Measurements from ENCODE around the gene PAX2.

Gene PAX2

GRCh38 chr10:100713049-100713858 lies 32.1 kb upstream of the PAX2 start:
- 16 to 30% methylated on average over 9 to 28 of the region's 37 CpGs for WGBS, 2 experiments (ENCODE audit: insufficient coverage in 2 of 2)
- H3K36me3 ChIP-seq (ENCODE audit: control insufficient read depth, insufficient read depth, low read length), result no peaks in the 10 kb centered on the region
- peak overlapping the region; percentile 21 for H3K4me3 ChIP-seq (ENCODE audit: extremely low read depth, insufficient read depth, low read length, poor library complexity, severe bottlenecking)
- H3K27ac ChIP-seq (ENCODE audit: low read depth, low read length, severe bottlenecking), result no peak overlapping the region
- H3K4me1 ChIP-seq (ENCODE audit: control insufficient read depth, insufficient read depth, low read length, poor library complexity, severe bottlenecking), result peaks cover 5% of the 10 kb centered on the region
- H3K9me3 ChIP-seq (ENCODE audit: control insufficient read depth, low read length), result no peaks in the 10 kb centered on the region

GRCh38 chr10:100713859-100714565 lies 31.4 kb upstream of the PAX2 start:
- Histone ChIP-seq H3K36me3 (ENCODE audit: control insufficient read depth, insufficient read depth, low read length) (no peaks in the 10 kb centered on the region), H3K9me3 (ENCODE audit: control insufficient read depth, low read length) (no peaks in the 10 kb centered on the region), H3K27ac (ENCODE audit: low read depth, low read length, severe bottlenecking) (no peak overlapping the region), H3K4me1 (ENCODE audit: control insufficient read depth, insufficient read depth, low read length, poor library complexity, severe bottlenecking) (peaks cover 5% of the 10 kb centered on the region), H3K4me3 (ENCODE audit: extremely low read depth, insufficient read depth, low read length, poor library complexity, severe bottlenecking) (peak overlapping the region; percentile 21)
- 0 to 2% methylated on average over 5 to 21 of the region's 36 CpGs for WGBS, 2 experiments (ENCODE audit: insufficient coverage in 2 of 2)

- Histone ChIP-seq H3K4me3 (ENCODE audit: extremely low read depth, insufficient read depth, low read length, poor library complexity, severe bottlenecking) (no peak overlapping the region), H3K36me3 (ENCODE audit: control insufficient read depth, insufficient read depth, low read length) (no peaks in the 10 kb centered on the region)
- no CpG with 5 or more reads among the region's 1 CpG for WGBS, 2 experiments (ENCODE audit: insufficient coverage in 2 of 2)
Measured at GRCh38 chr10:100714566-100714950, 30.8 kb upstream of the PAX2 start.

DNA sequence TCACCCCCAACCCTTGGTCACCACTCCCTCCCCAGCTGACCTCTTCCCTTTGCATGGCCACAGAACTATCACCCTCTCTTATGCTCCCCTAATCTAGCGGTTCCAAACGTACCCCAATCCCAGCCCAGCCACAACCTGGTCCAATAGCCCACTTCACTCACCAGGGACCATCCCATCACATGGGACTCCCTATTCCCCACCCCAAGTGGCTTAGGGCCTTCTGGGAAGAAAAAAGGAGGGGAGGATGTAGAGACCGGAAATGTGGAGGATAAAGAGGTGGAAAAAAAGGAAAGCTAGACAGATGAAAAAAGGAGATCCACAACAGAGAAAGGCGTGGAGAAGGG lies 30.3 kb upstream of the PAX2 start:
- Histone ChIP-seq H3K36me3 (ENCODE audit: control insufficient read depth, insufficient read depth, low read length) (no peaks in the 10 kb centered on the region), H3K4me3 (ENCODE audit: extremely low read depth, insufficient read depth, low read length, poor library complexity, severe bottlenecking) (no peak overlapping the region), H3K4me1 (ENCODE audit: control insufficient read depth, insufficient read depth, low read length, poor library complexity, severe bottlenecking) (peaks cover 5% of the 10 kb centered on the region), H3K27ac (ENCODE audit: low read depth, low read length, severe bottlenecking) (no peak overlapping the region), H3K9me3 (ENCODE audit: control insufficient read depth, low read length) (no peaks in the 10 kb centered on the region)
- WGBS, 2 experiments (ENCODE audit: insufficient coverage in 2 of 2), result 55 to 84% methylated on average over 2 of the region's 4 CpGs

More at GRCh38 chr10:100714566-100714950, 30.8 kb upstream of the PAX2 start:
- H3K9me3 ChIP-seq (ENCODE audit: control insufficient read depth, low read length), result no peaks in the 10 kb centered on the region
- no peak overlapping the region for H3K27ac ChIP-seq (ENCODE audit: low read depth, low read length, severe bottlenecking)
- peaks cover 5% of the 10 kb centered on the region for H3K4me1 ChIP-seq (ENCODE audit: control insufficient read depth, insufficient read depth, low read length, poor library complexity, severe bottlenecking)

- Histone ChIP-seq H3K9me3 (ENCODE audit: control insufficient read depth, low read length) (no peaks in the 10 kb centered on the region), H3K36me3 (ENCODE audit: control insufficient read depth, insufficient read depth, low read length) (no peaks in the 10 kb centered on the region), H3K4me1 (ENCODE audit: control insufficient read depth, insufficient read depth, low read length, poor library complexity, severe bottlenecking) (peaks cover 5% of the 10 kb centered on the region), H3K4me3 (ENCODE audit: extremely low read depth, insufficient read depth, low read length, poor library complexity, severe bottlenecking) (no peak overlapping the region), H3K27ac (ENCODE audit: low read depth, low read length, severe bottlenecking) (no peak overlapping the region)
- 14 to 15% methylated on average over 41 to 44 of the region's 66 CpGs for WGBS, 2 experiments (ENCODE audit: insufficient coverage in 2 of 2)
Measured at GRCh38 chr10:100715445-100716385, 29.7 kb upstream of the PAX2 start.

- H3K36me3 ChIP-seq (ENCODE audit: control insufficient read depth, insufficient read depth, low read length), result no peaks in the 10 kb centered on the region
- no peak overlapping the region for H3K4me3 ChIP-seq (ENCODE audit: extremely low read depth, insufficient read depth, low read length, poor library complexity, severe bottlenecking)
- H3K9me3 ChIP-seq (ENCODE audit: control insufficient read depth, low read length), result no peaks in the 10 kb centered on the region
- peaks cover 5% of the 10 kb centered on the region for H3K4me1 ChIP-seq (ENCODE audit: control insufficient read depth, insufficient read depth, low read length, poor library complexity, severe bottlenecking)
- H3K27ac ChIP-seq (ENCODE audit: low read depth, low read length, severe bottlenecking), result no peak overlapping the region
Measured at GRCh38 chr10:100717166-100717565, 28.2 kb upstream of the PAX2 start.

DNA sequence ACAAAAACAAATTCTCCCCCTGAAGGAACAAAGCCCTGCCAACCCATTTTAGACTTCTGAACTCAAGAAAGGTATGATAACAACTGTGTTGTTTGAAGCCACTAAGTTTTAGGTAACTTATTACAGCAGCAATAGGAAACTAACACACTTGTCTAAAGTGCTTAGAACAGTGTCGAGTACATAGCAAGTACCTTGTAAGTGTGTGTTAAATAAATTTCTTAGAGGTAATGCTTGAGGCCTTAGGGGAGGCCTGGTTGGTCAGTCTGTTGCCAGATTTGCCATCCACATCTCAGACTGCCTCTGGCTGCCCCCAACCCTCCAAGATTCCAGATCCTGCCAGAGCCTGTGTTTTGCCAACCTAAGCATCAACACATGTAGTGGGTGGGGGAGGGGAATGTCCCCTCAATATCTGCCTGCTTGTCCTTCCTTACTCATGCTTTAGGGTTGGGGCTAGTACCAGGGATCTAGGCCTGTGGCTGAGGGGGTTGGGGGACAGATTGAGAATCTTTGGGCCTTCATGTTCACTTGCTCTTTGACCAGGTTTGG lies 27.1 kb upstream of the PAX2 start:
- H3K4me3 ChIP-seq (ENCODE audit: extremely low read depth, insufficient read depth, low read length, poor library complexity, severe bottlenecking), result no peak overlapping the region
- H3K36me3 ChIP-seq (ENCODE audit: control insufficient read depth, insufficient read depth, low read length), result no peaks in the 10 kb centered on the region
- WGBS, 2 experiments (ENCODE audit: insufficient coverage in 2 of 2), result no CpG with 5 or more reads among the region's 1 CpG
- peaks cover 5% of the 10 kb centered on the region for H3K4me1 ChIP-seq (ENCODE audit: control insufficient read depth, insufficient read depth, low read length, poor library complexity, severe bottlenecking)
- H3K27ac ChIP-seq (ENCODE audit: low read depth, low read length, severe bottlenecking), result no peak overlapping the region
- H3K9me3 ChIP-seq (ENCODE audit: control insufficient read depth, low read length), result no peaks in the 10 kb centered on the region

DNA sequence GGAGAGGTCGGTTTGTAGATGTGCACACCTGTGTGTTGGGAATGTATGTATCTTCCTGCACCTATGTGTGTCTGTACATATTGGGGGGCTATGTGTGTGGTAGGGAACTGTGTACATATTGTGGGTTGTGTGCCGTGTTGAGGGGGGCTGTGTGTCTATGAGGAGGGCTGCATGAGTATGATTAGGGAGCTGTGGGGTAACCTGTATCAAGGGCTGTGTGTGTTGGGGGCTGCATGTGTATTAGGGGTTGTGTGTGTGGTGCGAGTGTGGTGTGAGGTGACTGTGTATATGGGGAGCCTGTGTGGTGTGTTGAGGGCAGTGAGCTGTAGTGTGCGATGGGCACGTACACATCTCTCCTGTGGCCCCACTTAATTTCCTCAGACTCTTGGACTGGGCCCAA lies 22.2 kb upstream of the PAX2 start:
- 81 to 87% methylated on average over 2 to 3 of the region's 5 CpGs for whole genome bisulfite sequencing, 2 experiments (ENCODE audit: insufficient coverage in 2 of 2)
- H3K9me3 ChIP-seq (ENCODE audit: control insufficient read depth, low read length), result no peaks in the 10 kb centered on the region
- H3K4me3 ChIP-seq (ENCODE audit: extremely low read depth, insufficient read depth, low read length, poor library complexity, severe bottlenecking), result no peak overlapping the region
- peaks cover 14% of the 10 kb centered on the region for H3K4me1 ChIP-seq (ENCODE audit: control insufficient read depth, insufficient read depth, low read length, poor library complexity, severe bottlenecking)
- no peaks in the 10 kb centered on the region for H3K36me3 ChIP-seq (ENCODE audit: control insufficient read depth, insufficient read depth, low read length)
- no peak overlapping the region for H3K27ac ChIP-seq (ENCODE audit: low read depth, low read length, severe bottlenecking)

DNA sequence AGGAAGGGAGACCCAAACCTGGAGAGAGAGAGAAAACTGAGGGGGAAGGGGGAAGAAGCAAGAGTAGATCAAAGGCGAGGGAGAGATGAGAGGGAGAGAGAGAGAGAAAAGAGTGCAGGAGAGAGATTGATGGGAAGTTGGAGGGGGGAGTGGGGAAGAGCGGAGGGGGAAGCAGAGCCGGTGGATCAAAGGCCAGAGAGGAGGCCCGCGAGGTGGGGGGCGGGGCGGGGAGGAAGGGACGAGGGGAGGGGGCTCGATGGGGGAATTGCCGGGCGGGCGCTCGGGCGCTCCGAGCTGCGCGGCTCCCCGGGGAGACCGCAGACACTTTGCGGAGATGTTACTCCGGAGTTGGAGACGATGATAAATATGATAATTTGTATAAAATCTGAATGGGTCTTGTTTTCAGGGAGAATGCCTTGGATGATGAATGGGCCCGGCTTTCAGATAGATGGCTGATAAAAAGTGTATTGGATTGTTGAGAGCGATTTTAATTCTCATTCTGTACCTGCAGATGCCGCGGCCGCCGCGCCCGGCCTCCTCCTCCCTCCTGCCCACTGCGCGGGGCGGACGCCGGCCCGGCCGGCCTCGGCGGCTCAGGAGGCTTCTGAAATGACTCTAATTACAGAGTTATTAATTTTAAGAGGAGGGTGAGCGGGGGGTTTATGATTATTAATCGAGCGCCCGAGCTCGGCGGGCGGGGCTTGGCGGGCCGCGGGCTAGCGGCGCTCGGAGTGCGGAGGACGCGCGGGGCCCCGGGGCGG lies 21.4 kb upstream of the PAX2 start:
- Histone ChIP-seq H3K36me3 (ENCODE audit: control insufficient read depth, insufficient read depth, low read length) (no peaks in the 10 kb centered on the region), H3K4me1 (ENCODE audit: control insufficient read depth, insufficient read depth, low read length, poor library complexity, severe bottlenecking) (peaks cover 19% of the 10 kb centered on the region), H3K27ac (ENCODE audit: low read depth, low read length, severe bottlenecking) (no peak overlapping the region), H3K4me3 (ENCODE audit: extremely low read depth, insufficient read depth, low read length, poor library complexity, severe bottlenecking) (peak overlapping the region; percentile 22), H3K9me3 (ENCODE audit: control insufficient read depth, low read length) (no peaks in the 10 kb centered on the region)
- WGBS, 2 experiments (ENCODE audit: insufficient coverage in 2 of 2), result 1 to 3% methylated on average over 39 to 42 of the region's 58 CpGs

GRCh38 chr10:100724531-100725027 lies 20.8 kb upstream of the PAX2 start:
- 2 to 6% methylated on average over 15 to 24 of the region's 33 CpGs for WGBS, 2 experiments (ENCODE audit: insufficient coverage in 2 of 2)
- Histone ChIP-seq H3K9me3 (ENCODE audit: control insufficient read depth, low read length) (no peaks in the 10 kb centered on the region), H3K27ac (ENCODE audit: low read depth, low read length, severe bottlenecking) (no peak overlapping the region), H3K4me1 (ENCODE audit: control insufficient read depth, insufficient read depth, low read length, poor library complexity, severe bottlenecking) (peaks cover 20% of the 10 kb centered on the region), H3K4me3 (ENCODE audit: extremely low read depth, insufficient read depth, low read length, poor library complexity, severe bottlenecking) (peak overlapping the region; percentile 22), H3K36me3 (ENCODE audit: control insufficient read depth, insufficient read depth, low read length) (no peaks in the 10 kb centered on the region)

Data from mesodermal cell (in vitro differentiated cells).